GM23338 (cell line): Measurements from ENCODE around the gene EPHB1. TPM values are rescaled to one million over a fixed set of nuclear protein-coding genes. Genes with fewer than 3 reads are reported as not detected.

ENCODE experiments used
- ATAC-seq: fragments of 200-7000 bp; cut with Tn5 transposase; 3 replicates; pipeline ENCODE4 v1.9.1; 2020
- DNase-seq: peaks from one replicate; pipeline ENCODE4 v3.0.0-alpha.2; 2015; ENCODE audit warnings: low spot score
- H2AFZ ChIP-seq: fragments of 200-600 bp; sonication (generic); 2 replicates; pipeline ENCODE4 v1.8.0; 2016; ENCODE audit warnings: antibody characterized with exemption, mild to moderate bottlenecking, moderate library complexity
- H3F3A ChIP-seq: fragments of 200-600 bp; sonication (generic); replicated peaks from 2 replicates; pipeline ENCODE4 v1.8.0; 2017; ENCODE audit warnings: antibody characterized with exemption, mixed run types, low read depth
- H3K27ac ChIP-seq: fragments of 200-600 bp; sonication (generic); 2 replicates; pipeline ENCODE4 v1.6.1; 2016; ENCODE audit warnings: low read depth
- H3K27me3 ChIP-seq: fragments of 200-600 bp; sonication (generic); 2 replicates; pipeline ENCODE4 v1.8.0; 2016; ENCODE audit warnings: mild to moderate bottlenecking, mixed run types, moderate library complexity; ENCODE audit not compliant: insufficient read depth
- H3K36me3 ChIP-seq: fragments of 200-600 bp; sonication (generic); 2 replicates; pipeline ENCODE4 v1.8.0; 2016; ENCODE audit warnings: mild to moderate bottlenecking; ENCODE audit not compliant: insufficient read depth
- H3K4me1 ChIP-seq: fragments of 200-600 bp; sonication (generic); 2 replicates; pipeline ENCODE4 v1.8.0; 2016; ENCODE audit warnings: mild to moderate bottlenecking, moderate library complexity; ENCODE audit not compliant: insufficient read depth
- H3K4me2 ChIP-seq: fragments of 200-600 bp; sonication (generic); 2 replicates; pipeline ENCODE4 v1.7.1; 2017; ENCODE audit warnings: mixed run types
- H3K4me3 ChIP-seq: fragments of 200-600 bp; sonication (generic); 2 replicates; pipeline ENCODE4 v1.6.1; 2016; ENCODE audit warnings: mixed run types
- H3K79me2 ChIP-seq: fragments of 200-600 bp; sonication (generic); replicated peaks from 2 replicates; pipeline ENCODE4 v1.8.0; 2017; ENCODE audit warnings: mild to moderate bottlenecking; ENCODE audit not compliant: insufficient read depth
- H3K9me2 ChIP-seq: fragments of 200-600 bp; sonication (generic); 2 replicates; pipeline ENCODE4 v1.8.0; 2017; ENCODE audit not compliant: insufficient read depth
- H4K20me1 ChIP-seq: fragments of 200-600 bp; sonication (generic); replicated peaks from 2 replicates; pipeline ENCODE4 v1.8.0; 2017; ENCODE audit warnings: mild to moderate bottlenecking; ENCODE audit not compliant: insufficient read depth
- H3K27ac Mint-ChIP-seq: 2 replicates; pipeline ENCODE4 v1.8.0; 2020; ENCODE audit warnings: inconsistent platforms, mild to moderate bottlenecking, moderate library complexity, mixed read lengths
- H3K27me3 Mint-ChIP-seq: 3 replicates; pipeline ENCODE4 v1.8.0; 2022; ENCODE audit warnings: low read depth, mild to moderate bottlenecking, moderate library complexity, mixed read lengths, inconsistent platforms; ENCODE audit not compliant: insufficient read depth, poor library complexity
- H3K36me3 Mint-ChIP-seq: 3 replicates; pipeline ENCODE4 v1.8.0; 2021; ENCODE audit warnings: low read depth, mild to moderate bottlenecking, inconsistent platforms, moderate library complexity, mixed read lengths
- H3K4me1 Mint-ChIP-seq: 3 replicates; pipeline ENCODE4 v1.8.0; 2020; ENCODE audit warnings: mild to moderate bottlenecking, inconsistent platforms, mixed read lengths
- H3K4me3 Mint-ChIP-seq: 3 replicates; pipeline ENCODE4 v1.8.0; 2021; ENCODE audit warnings: moderate library complexity, mild to moderate bottlenecking, inconsistent platforms, mixed read lengths
- H3K9me3 Mint-ChIP-seq: 3 replicates; pipeline ENCODE4 v1.8.0; 2020; ENCODE audit warnings: moderate library complexity, mild to moderate bottlenecking, inconsistent platforms, mixed read lengths
- CREB1 ChIP-seq: fragments of 250-450 bp; sonication (Bioruptor Pico); IDR thresholded peaks from 2 replicates; pipeline ENCODE4 v1.5.0; 2020; ENCODE audit warnings: low read depth, mild to moderate bottlenecking, moderate library complexity
- ETS1 ChIP-seq: IDR thresholded peaks from 2 replicates; pipeline ENCODE4 v1.6.1; 2016; ENCODE audit warnings: antibody characterized with exemption
- EZH2 ChIP-seq: fragments of 200-600 bp; sonication (generic); IDR thresholded peaks from one replicate; pipeline ENCODE4 v1.8.0; 2017; ENCODE audit warnings: antibody characterized with exemption, mild to moderate bottlenecking, low read depth; ENCODE audit not compliant: unreplicated experiment
- EZH2phosphoT487 ChIP-seq: fragments of 200-600 bp; sonication (generic); IDR thresholded peaks from one replicate; pipeline ENCODE4 v1.8.1; 2018; ENCODE audit warnings: antibody characterized with exemption; ENCODE audit not compliant: unreplicated experiment
- JUNB ChIP-seq: IDR thresholded peaks from one replicate; pipeline ENCODE4 v1.6.1; 2016; ENCODE audit warnings: antibody characterized with exemption; ENCODE audit not compliant: unreplicated experiment
- NANOG ChIP-seq: IDR thresholded peaks from 2 replicates; pipeline ENCODE4 v1.6.1; 2016; ENCODE audit warnings: antibody characterized with exemption, borderline replicate concordance
- POLR2AphosphoS5 ChIP-seq: IDR thresholded peaks from 2 replicates; pipeline ENCODE4 v1.6.1; 2016; ENCODE audit warnings: antibody characterized with exemption, low read depth
- ZNF114 ChIP-seq: fragments of 250-450 bp; sonication (Bioruptor Pico); IDR thresholded peaks from 2 replicates; pipeline ENCODE4 v1.5.0; 2020; ENCODE audit warnings: mild to moderate bottlenecking, moderate library complexity
- ZNF462 ChIP-seq: fragments of 250-450 bp; sonication (Bioruptor Pico); IDR thresholded peaks from 2 replicates; pipeline ENCODE4 v1.5.0; 2020; ENCODE audit warnings: mild to moderate bottlenecking, moderate library complexity
- polyA plus RNA-seq: library from polyadenylated mRNA; unstranded; fragments of >200 nt; fragmentation: Nextera tagmentation; extraction: Ambion mirVana; gene quantifications from 2 replicates; pipeline ENCODE4 v1.2.1, GENCODE V29; 2016
- total RNA-seq: library from RNA; depleted of rRNA; stranded (reverse); fragments of >200 nt; shearing (Covaris generic); gene quantifications from 2 replicates; pipeline ENCODE4 v1.2.3, GENCODE V29; 2014

EPHB1 gene
- total and polyA plus RNA-seq, 2 experiments from 2014 or later, result 2.7 to 5.2 TPM

- no peaks in the 10 kb centered on the region for H3K36me3 Mint-ChIP-seq
- Histone ChIP-seq H3F3A (no peaks in the 10 kb centered on the region), H3K4me3 (no peak overlapping the region), H3K36me3 (no peaks in the 10 kb centered on the region), H3K27me3 (no peaks in the 10 kb centered on the region), H2AFZ (no peak overlapping the region), H3K79me2 (no peaks in the 10 kb centered on the region), H3K27ac (no peak overlapping the region), H3K9me2 (no peaks in the 10 kb centered on the region; the same call in 1 of the 2 replicates), H3K4me2 (no peak overlapping the region), H4K20me1 (no peaks in the 10 kb centered on the region), H3K4me1 (no peaks in the 10 kb centered on the region)
- ATAC-seq (no peak), DNase-seq (no peak)
- H3K9me3 Mint-ChIP-seq, result no peaks in the 10 kb centered on the region
- peaks cover 1% of the 10 kb centered on the region for H3K27me3 Mint-ChIP-seq
- no peak overlapping the region for H3K27ac Mint-ChIP-seq
- no peak for TF ChIP-seq ZNF114 (CRISPR knock-in tag)
- TF ChIP-seq POLR2AphosphoS5, result no peak
- no peak for TF ChIP-seq ETS1
- TF ChIP-seq EZH2, result no peak
- TF ChIP-seq EZH2phosphoT487, result no peak
- peaks cover 4% of the 10 kb centered on the region; the same call in 2 of the 3 replicates for H3K4me1 Mint-ChIP-seq
- no peak overlapping the region for H3K4me3 Mint-ChIP-seq
Measured at GRCh38 chr3:134823679-134824078, 28.6 kb downstream of the EPHB1 start.

GRCh38 chr3:134824791-134825190 is 29.7 kb downstream of the EPHB1 start:
- Histone ChIP-seq H3K27me3 (no peaks in the 10 kb centered on the region), H3K79me2 (no peaks in the 10 kb centered on the region), H2AFZ (no peak overlapping the region), H4K20me1 (no peaks in the 10 kb centered on the region), H3K9me2 (no peaks in the 10 kb centered on the region; the same call in 1 of the 2 replicates), H3K4me2 (no peak overlapping the region), H3K27ac (no peak overlapping the region), H3K36me3 (no peaks in the 10 kb centered on the region), H3K4me3 (no peak overlapping the region), H3K4me1 (no peaks in the 10 kb centered on the region), H3F3A (no peaks in the 10 kb centered on the region)
- TF ChIP-seq NANOG, result no peak
- ATAC-seq (no peak), DNase-seq (no peak)
- H3K9me3 Mint-ChIP-seq, result no peaks in the 10 kb centered on the region
- H3K4me1 Mint-ChIP-seq, result peaks cover 4% of the 10 kb centered on the region; the same call in 2 of the 3 replicates
- H3K27me3 Mint-ChIP-seq, result peaks cover 1% of the 10 kb centered on the region
- H3K27ac Mint-ChIP-seq, result no peak overlapping the region
- H3K4me3 Mint-ChIP-seq, result no peak overlapping the region
- no peaks in the 10 kb centered on the region for H3K36me3 Mint-ChIP-seq

- H3K27ac Mint-ChIP-seq, result no peak overlapping the region
- no peak overlapping the region for H2AFZ ChIP-seq
- no peak for ATAC-seq
- H3K9me2 ChIP-seq, result no peaks in the 10 kb centered on the region; the same call in none of the 2 replicates
- H3K79me2 ChIP-seq, result no peaks in the 10 kb centered on the region
- no peak overlapping the region for H3K27ac ChIP-seq
- no peak overlapping the region for H3K4me3 ChIP-seq
- H3K9me3 Mint-ChIP-seq, result no peaks in the 10 kb centered on the region
- no peaks in the 10 kb centered on the region for H3K4me1 ChIP-seq
- H3K27me3 Mint-ChIP-seq, result peaks cover 1% of the 10 kb centered on the region
- TF ChIP-seq EZH2 (no peak), NANOG (no peak), EZH2phosphoT487 (no peak), CREB1 (CRISPR knock-in tag) (no peak), ZNF462 (CRISPR knock-in tag) (no peak), POLR2AphosphoS5 (no peak), ZNF114 (CRISPR knock-in tag) (no peak), JUNB (no peak)
- H3F3A ChIP-seq, result no peaks in the 10 kb centered on the region
- peaks cover 4% of the 10 kb centered on the region; the same call in 2 of the 3 replicates for H3K4me1 Mint-ChIP-seq
- H3K27me3 ChIP-seq, result no peaks in the 10 kb centered on the region
- H3K4me3 Mint-ChIP-seq, result no peak overlapping the region
- H3K36me3 ChIP-seq, result no peaks in the 10 kb centered on the region
- no peak for DNase-seq
- no peaks in the 10 kb centered on the region for H4K20me1 ChIP-seq
- H3K36me3 Mint-ChIP-seq, result no peaks in the 10 kb centered on the region
- no peak overlapping the region for H3K4me2 ChIP-seq
Measured at GRCh38 chr3:134827213-134827612, 32.2 kb downstream of the EPHB1 start.
